Panc1 (cell line): ENCODE data around the gene RAB11FIP2. TPM values are rescaled to one million over a fixed set of nuclear protein-coding genes. Genes with fewer than 3 reads are reported as not detected.

ENCODE experiments used
- ATAC-seq: fragments of 200-7000 bp; cut with Tn5 transposase; 2 replicates; pipeline ENCODE4 v1.9.1; 2020; ENCODE audit warnings: mild to moderate bottlenecking, moderate library complexity
- BruUV-seq: library from RNA; stranded (reverse); fragments of 400-500 nt; replicated peaks from 2 replicates; lab custom pipeline; 2021; lab: Mats Ljungman, UMichigan
- CTCF ChIA-PET: fragments of 300-600 bp; sonication (Branson Sonifier 250); formaldehyde crosslinking; loops from one replicate; lab custom pipeline; 2022; ENCODE audit warnings: antibody characterized with exemption; lab: Charles Lee
- POLR2A ChIA-PET: fragments of 300-600 bp; sonication (Branson Sonifier 250); formaldehyde crosslinking; loops from one replicate; lab custom pipeline; 2022; ENCODE audit warnings: antibody characterized with exemption; lab: Charles Lee
- DNase-seq: peaks from one replicate; pipeline ENCODE4 v3.0.0-alpha.2; 2010; ENCODE audit warnings: low read depth, low spot score
- H3K27ac ChIP-seq: 2 replicates; pipeline ENCODE4 v1.5.1; 2011; ENCODE audit warnings: mild to moderate bottlenecking, low read length, inconsistent platforms
- H3K27me3 ChIP-seq: fragments of 200-500 bp; sonication (Bioruptor generic); 2 replicates; pipeline ENCODE4 v1.6.0; 2014; ENCODE audit warnings: low read length, inconsistent platforms; ENCODE audit not compliant: control insufficient read depth, insufficient read depth
- H3K36me3 ChIP-seq: fragments of 200-500 bp; sonication (Bioruptor generic); 2 replicates; pipeline ENCODE4 v1.5.1; 2014; ENCODE audit warnings: inconsistent platforms, mild to moderate bottlenecking, low read length, moderate library complexity; ENCODE audit not compliant: control insufficient read depth, insufficient read depth
- H3K4me1 ChIP-seq: 2 replicates; pipeline ENCODE4 v1.5.1; 2011; ENCODE audit warnings: inconsistent platforms, mild to moderate bottlenecking, low read length, moderate library complexity; ENCODE audit not compliant: control insufficient read depth, insufficient read depth
- H3K4me3 ChIP-seq, 2 experiments: 2 replicates each; pipeline ENCODE4 v1.5.1; 2011 to 2012; ENCODE audit warnings: low read depth in 2 of 2, low read length in 2 of 2, mild to moderate bottlenecking in 2 of 2, inconsistent platforms in 1 of 2, moderate library complexity in 1 of 2
- H3K9me3 ChIP-seq: fragments of 200-500 bp; sonication (Bioruptor generic); 2 replicates; pipeline ENCODE4 v1.5.1; 2014; ENCODE audit warnings: low read depth, mild to moderate bottlenecking, inconsistent platforms, low read length, moderate library complexity; ENCODE audit not compliant: control insufficient read depth, insufficient read depth
- CTCF ChIP-seq: fragments of 450-650 bp; IDR thresholded peaks from 2 replicates; pipeline ENCODE4 v1.5.1; 2017; ENCODE audit warnings: mild to moderate bottlenecking
- POLR2AphosphoS5 ChIP-seq: IDR thresholded peaks from 2 replicates; pipeline ENCODE4 v1.6.1; 2012; ENCODE audit warnings: mild to moderate bottlenecking, low read depth, low read length, moderate library complexity
- REST ChIP-seq, 2 experiments: IDR thresholded peaks; 2 replicates each; pipeline ENCODE4 v1.6.1; 2011 to 2012; ENCODE audit warnings: low read depth in 2 of 2, control low read depth in 1 of 2, low read length in 1 of 2, mild to moderate bottlenecking in 1 of 2, moderate library complexity in 1 of 2; ENCODE audit not compliant: insufficient read depth in 1 of 2
- SIN3A ChIP-seq: IDR thresholded peaks from 2 replicates; pipeline ENCODE4 v1.6.1; 2012; ENCODE audit warnings: low read depth, mild to moderate bottlenecking, low read length, moderate library complexity, borderline replicate concordance; ENCODE audit not compliant: insufficient read depth
- TCF7L2 ChIP-seq: IDR thresholded peaks from 2 replicates; pipeline ENCODE4 v1.6.1; 2011; ENCODE audit warnings: mild to moderate bottlenecking, low read depth, low read length, inconsistent platforms
- in situ Hi-C: cut with HindIII; loops from 2 replicates; pipeline ENCODE4 v1.10.0; 2016; ENCODE audit warnings: low sequenced_read_pairs, low pct_unique_long_range_greater_than_20kb
- intact Hi-C: fragments of 100-400 bp; cut with micrococcal nuclease; formaldehyde crosslinking; loops from one replicate; pipeline ENCODE4 v1.10.0; 2022; ENCODE audit not compliant: unreplicated experiment
- total RNA-seq: library from RNA; stranded (reverse); gene quantifications from one replicate; pipeline ENCODE4 v1.2.1, GENCODE V29; 2021; ENCODE audit not compliant: unreplicated experiment

The RAB11FIP2 gene
- total RNA-seq, 1 experiment from 2014 or later = 18.1 TPM

DNA sequence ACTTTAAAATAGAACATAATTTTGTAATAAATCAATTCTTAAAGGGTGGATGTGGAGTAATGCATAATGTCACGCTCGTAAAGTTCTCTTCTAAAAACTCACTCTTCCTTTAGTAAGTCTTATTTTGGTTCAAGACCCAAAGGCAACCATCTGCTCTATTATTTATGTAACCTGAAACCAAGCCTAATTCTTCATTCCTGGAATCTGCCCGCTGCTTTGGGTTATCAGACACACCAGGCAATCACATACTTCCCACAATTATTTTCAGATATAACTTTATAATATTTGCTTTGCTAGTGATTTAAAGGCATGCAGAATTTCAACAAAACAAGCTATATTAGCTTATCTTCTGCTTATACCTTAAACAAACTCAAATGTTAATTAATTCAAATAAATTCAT is 39.0 kb downstream of the RAB11FIP2 start:
- BruUV-seq = no TSS peak
- CTCF ChIA-PET = no interaction called here
- H3K4me3 ChIP-seq = no peak overlapping the region
- peaks cover 8% of the 10 kb centered on the region; the same call in 1 of the 2 replicates for H3K36me3 ChIP-seq
- no peak for ATAC-seq
- POLR2A ChIA-PET = no interaction called here
- intact Hi-C loops = no loop called here
- DNase-seq = no peak
- H3K9me3 ChIP-seq = no peaks in the 10 kb centered on the region
- no peaks in the 10 kb centered on the region for H3K27me3 ChIP-seq
- no peaks in the 10 kb centered on the region for H3K4me1 ChIP-seq
- H3K27ac ChIP-seq = no peak overlapping the region
- TF ChIP-seq TCF7L2 (no peak), SIN3A (no peak), CTCF (no peak), POLR2AphosphoS5 (no peak), REST (IDR thresholded peaks at IDR 0.05; ENCODE audit: insufficient read depth in 1 of 2, low read depth in 2 of 2, low read length in 1 of 2) (no peak)
- in situ Hi-C loops = no loop called here

- DNase-seq (no peak), ATAC-seq (no peak)
- intact Hi-C loops = no loop called here
- Histone ChIP-seq H3K9me3 (no peaks in the 10 kb centered on the region), H3K27me3 (no peaks in the 10 kb centered on the region), H3K36me3 (peaks cover 8% of the 10 kb centered on the region; the same call in 1 of the 2 replicates), H3K4me1 (no peaks in the 10 kb centered on the region), H3K27ac (no peak overlapping the region), H3K4me3 (no peak overlapping the region)
- ChIA-PET CTCF (no interaction called here), POLR2A (no interaction called here)
- in situ Hi-C loops = no loop called here
- BruUV-seq = no TSS peak
- TF ChIP-seq REST (IDR thresholded peaks at IDR 0.05; ENCODE audit: insufficient read depth in 1 of 2, low read depth in 2 of 2, low read length in 1 of 2) = no peak
- no peak for TF ChIP-seq CTCF
- no peak for TF ChIP-seq TCF7L2
Observed at GRCh38 chr10:118003126-118003525, 43.6 kb downstream of the RAB11FIP2 start.
